ENCODE measurements around the gene P4HB. TPM values are rescaled to one million over a fixed set of nuclear protein-coding genes. Genes with fewer than 3 reads are reported as not detected.

Gene P4HB
- total RNA-seq, 1 donor from 2014 or later: 248 TPM

DNA sequence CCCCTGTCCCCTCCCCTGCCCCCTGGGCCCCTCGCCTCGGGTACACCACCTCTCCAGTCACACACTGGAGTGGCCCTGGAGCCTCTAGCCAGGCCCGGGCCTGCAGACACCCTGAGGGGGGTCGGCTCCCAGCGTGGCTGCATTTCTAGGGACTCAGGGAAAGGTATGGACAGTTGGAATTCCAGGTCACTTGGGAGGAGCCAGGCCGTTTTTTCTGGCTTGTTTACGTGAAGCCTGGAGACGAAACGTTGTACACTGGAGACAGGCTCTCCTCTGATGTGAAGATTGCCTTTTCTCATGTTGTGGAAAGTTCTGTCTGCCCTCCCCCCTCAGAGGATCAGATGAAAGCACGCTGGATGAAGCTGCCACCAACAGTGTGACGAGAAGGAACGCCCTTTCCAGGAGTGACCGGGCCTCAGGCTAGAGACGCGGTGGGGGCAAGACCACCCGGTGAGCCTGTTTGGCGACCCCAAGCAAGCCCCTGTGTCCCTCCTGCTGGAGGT lies 21.5 kb downstream of the P4HB start:
- DNase-seq (ENCODE audit: low spot score) (no peak), ATAC-seq (no peak)
- intact Hi-C loops (cut with DNase I): no loop called here

DNA sequence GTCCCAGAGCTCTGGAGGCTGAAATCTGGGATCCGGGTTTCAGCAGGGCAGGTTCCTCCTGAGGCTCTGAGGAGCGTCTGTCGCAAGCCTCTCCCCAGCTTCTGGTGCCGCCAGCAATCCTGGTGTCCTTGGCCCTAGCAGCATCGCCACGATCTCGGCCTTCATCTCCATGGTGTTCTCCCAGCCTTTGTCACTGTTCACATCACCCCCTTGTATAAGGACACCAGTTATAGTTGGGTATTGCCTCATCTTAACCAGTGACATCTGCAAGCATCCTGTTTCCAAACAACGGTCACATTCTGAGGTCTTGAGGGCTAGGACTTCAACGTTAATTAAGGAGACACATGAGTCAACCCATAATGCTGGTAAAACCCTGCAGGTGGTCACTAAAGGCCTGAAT lies 22.7 kb downstream of the P4HB start:
- DNase-seq (ENCODE audit: low spot score): no peak
- no peak for ATAC-seq
- intact Hi-C loops (cut with DNase I): no loop called here

DNA sequence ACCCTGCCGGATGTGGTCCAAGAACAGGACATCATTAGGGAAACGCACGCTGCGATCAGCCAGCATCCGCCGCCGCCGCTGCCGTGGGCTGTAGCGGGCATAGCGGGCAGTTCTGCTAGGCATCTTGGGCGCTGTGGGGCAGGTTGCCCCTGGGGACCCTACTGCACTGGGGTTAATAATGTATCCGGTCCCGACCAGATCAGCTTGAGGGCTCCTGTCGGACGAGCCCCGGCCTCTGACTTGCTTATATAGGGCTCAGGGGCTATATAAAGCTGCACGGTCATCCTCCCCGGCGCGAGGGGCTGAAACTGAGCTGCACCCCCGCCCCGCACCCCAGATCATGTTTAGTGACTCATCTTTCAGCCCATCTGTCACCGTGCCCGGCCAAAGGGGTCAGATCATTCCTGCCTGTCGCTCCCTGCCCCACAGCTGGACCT lies 25.5 kb downstream of the P4HB start, which contains the start of gene PPP1R27:
TSS of gene PPP1R27 (minus strand) at position 220 of the 437 bp plus-strand sequence. CDS start at position 123, 97 bp downstream.
- ATAC-seq (no peak), DNase-seq (ENCODE audit: low spot score) (no peak)
- intact Hi-C loops (cut with DNase I): no loop called here

DNA sequence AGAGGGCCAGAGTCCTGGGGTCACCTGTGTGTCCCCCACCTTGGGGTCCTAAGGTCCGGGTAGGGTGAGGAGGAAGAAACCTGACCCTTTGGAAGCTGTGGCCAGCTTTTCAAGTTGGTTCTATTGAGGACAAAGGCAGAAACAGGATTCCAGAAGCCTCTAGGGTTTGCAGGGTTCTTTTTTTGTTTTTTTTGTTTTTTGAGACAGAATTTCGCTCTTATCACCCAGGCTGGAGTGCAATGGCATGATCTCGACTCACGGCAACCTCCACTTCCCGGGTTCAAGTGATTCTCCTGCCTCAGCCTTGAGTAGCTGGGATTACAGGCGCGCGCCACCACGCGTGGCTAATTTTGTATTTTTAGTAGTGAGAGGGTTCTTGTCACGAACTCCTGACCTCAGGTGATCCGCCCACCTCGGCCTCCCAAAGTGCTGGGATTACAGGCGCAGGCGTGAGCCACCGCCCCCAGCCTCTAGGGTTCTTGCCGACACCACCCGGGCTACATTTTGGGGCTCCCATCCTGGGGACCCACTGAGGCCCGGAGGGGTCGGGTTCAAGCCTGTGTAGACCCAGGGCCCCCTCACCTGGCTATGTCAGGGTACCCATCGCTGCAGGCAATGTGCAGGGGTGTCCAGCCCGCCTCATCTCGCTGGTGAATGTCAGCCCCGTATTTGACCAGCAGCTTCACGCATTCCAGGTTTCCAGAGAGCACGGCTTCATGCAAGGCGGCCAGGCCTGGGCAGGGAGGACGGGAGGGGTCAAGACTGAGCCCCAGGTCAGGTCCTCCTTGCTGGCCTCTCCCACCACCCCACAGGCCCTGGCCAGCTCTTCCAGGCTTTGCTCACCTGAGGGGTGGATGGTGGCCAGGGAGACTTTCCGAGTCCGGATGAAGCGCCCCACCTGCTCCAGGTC lies 26.2 kb downstream of the P4HB start:
- DNase-seq (ENCODE audit: low spot score): no peak
- no peak for ATAC-seq
- intact Hi-C loops (cut with DNase I): no loop called here

DNA sequence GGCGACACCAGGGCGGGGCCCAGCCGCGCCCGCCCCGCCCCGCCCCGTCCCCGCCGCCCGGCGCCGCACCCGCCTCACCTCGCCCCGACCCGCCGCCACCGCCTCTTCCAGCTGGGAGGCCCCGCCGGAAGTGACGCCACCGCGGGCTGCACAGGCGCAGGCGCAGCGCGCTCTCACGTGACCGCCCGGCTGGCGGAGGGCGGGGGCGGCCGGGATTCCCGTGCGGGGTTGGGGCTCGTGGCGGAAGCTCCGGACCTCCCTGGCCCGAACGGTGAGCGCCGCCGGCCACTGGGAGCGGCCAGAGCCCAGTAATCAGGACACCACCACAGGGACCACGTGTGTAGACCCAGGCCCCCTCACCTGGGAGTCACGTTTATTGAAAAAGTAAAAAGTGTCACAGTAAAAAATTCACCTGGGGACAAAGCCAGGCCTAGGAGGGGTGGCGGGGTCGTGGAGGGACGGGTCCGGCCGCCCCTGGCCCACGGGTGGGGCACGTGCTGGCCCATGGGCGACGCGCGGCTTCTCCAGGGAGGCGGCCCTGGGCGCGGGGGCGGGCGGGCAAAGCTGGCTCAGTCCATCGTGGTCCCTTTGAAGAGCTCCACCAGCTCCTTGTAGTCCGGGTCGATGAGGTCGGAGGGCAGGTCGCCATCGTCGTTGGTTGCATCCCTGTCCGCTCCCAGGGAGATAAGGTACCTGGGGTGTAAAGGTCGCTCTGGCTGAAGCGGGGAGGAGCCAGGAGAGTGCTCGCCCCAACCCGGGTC lies 27.0 kb downstream of the P4HB start, which contains the start of gene MCRIP1:
TSS of gene MCRIP1 (minus strand) at position 132 of the 761 bp plus-strand sequence. CDS start 8,785 bp downstream, outside the sequence.
- peak; percentile 98 for DNase-seq (ENCODE audit: low spot score)
- intact Hi-C loops (cut with DNase I): no loop called here
- peak; percentile 93 for ATAC-seq

DNA sequence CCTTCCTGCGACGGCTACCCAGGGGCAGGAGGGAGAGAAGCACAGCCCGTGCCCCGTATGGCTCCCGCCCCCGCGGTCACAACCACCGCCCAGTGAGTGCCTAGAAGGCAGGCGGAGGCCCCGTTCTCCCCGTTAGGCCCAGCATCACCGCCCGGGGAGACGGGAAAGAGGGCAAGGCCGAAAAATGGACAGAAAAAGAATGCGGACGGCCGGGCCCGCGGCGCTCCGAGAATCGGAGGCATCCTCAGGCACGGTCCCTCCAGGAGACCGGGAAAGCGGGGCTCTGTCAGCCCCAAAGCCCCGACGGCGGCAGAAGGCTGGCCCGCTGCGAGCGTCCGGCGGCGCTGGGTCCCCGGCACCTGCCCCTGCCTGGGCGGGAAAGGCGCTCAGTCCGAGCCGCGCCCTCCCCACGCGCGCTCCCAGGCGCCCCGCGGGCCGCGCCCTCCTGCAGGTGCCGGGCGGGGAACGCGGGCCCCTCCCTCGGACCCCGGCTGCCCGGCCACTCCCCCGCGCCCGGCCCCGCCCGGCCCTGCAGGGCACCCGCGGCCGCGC lies 27.7 kb downstream of the P4HB start:
- intact Hi-C loops (cut with DNase I): no loop called here
- DNase-seq (ENCODE audit: low spot score) (no peak), ATAC-seq (peak; percentile 39)

DNA sequence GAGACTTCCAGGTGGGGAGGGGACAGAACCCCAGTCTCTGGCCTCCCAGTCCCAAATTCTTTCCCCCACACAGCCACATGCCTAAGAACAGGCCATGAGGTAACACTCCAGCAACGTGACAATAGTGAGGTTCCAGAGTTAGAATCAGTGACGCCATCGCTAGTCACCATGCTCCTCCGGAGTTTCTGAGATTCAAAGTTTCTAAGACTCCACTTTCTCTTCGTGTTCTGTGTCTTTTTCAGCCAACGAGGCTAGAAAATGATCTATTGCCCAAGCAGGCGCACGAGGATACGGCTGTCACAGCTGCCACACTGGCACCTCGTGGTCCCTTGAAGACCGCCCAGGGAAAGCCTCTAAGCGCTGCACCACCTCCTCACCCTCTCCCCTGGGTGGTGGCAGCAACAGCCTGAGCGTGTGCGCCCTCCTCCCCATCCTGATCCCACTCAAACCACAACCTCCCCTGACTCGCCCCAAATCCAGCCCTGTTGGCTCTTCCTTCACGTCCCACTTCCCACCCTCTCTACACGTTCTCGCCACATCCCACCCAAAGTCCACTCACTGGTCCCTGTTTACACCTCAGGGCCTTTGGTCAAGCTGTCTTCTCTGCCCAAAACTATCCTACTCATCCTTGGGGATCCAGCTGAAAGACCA lies 28.3 kb downstream of the P4HB start:
- intact Hi-C loops (cut with DNase I): no loop called here
- DNase-seq (ENCODE audit: low spot score) (no peak), ATAC-seq (peak; percentile 37)

DNA sequence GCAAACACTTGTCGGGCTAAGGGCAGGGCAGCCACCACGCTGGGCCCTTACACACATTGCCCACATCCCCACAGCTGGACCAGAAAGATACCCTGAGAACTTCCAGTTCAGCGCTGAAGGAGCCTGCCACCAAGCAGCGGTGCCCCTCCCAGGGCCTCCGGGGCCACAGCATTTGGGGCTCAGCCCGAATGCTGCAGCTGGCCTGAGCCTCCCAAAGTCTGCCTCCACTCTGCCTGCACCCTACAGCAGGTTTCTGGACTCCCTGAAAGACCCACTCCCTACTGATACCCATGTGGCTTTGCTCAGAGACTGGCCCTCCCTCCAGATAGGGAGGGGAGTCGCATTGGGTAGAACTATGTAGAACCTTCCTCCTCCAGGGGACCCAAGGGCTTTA lies 28.8 kb downstream of the P4HB start:
- no peak for ATAC-seq
- DNase-seq (ENCODE audit: low spot score): no peak
- intact Hi-C loops (cut with DNase I): no loop called here

DNA sequence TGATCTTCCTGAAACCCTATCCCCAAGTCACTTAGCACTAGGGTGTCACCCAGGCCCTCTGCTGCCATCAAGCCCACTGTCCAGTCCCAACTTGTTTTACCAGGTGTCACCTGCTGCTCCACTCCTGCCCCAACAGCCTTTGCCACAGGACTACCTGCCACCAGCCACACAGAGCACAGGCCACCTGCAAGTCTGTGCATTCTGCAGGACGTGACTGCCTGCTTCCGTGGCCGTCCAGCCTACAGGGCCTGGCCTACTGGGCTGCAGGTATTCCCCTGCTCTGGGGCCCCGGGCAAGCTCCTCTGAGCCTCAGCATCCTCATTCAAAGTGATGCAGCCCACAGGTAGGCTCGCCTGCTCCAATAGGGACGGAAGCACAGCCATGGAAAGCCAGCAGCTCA lies 30.5 kb downstream of the P4HB start:
- ATAC-seq (no peak), DNase-seq (ENCODE audit: low spot score) (no peak)
- intact Hi-C loops (cut with DNase I): no loop called here

DNA sequence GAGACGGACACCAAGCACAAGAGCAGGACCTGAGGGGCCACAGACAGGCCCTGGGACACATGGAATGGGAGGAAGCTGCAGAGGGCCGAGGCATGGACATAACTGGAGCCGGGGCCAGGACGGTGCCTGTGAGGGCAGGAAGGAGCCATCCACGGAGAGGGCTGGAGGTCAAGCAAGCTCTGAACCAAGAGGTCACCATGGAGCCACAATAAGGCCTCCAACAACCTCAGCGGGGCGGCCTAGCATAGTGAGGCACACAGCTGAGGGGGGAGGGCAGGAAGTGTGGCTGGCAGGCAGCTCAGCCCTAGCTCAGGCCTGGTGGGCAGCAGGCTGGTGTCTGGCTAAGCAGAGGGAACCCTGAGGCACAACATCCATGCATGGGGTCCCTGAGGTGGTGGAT lies 31.7 kb downstream of the P4HB start:
- DNase-seq (ENCODE audit: low spot score): no peak
- no peak for ATAC-seq
- intact Hi-C loops (cut with DNase I): no loop called here

DNA sequence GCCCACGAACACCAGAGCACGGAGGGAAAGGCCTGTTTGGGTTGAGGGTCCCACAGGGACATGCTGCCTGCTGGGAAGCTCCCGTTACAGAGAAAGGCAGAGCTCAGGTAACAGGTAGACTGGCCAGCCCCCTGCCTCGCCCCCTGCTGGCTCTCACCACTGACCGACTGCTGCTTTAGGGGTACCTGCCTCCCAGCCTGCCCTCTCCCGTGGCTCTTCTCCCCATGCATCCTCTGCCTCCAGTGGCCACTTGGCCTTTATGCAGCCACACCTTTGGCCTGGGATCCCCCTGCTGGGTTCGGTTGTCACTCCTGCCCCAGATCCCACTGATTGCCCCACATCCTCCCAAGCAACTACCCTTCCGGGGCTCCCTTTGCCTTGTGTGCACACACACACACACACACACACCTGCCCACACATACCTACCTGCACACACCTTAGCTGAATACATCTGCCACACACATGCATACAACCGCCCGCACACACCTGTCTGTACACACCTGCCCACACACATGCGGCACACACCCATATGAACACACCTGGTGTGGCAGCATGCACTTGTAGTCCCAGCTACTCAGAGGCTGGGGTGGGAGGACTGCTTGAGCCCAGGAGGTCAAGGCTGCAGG lies 34.4 kb downstream of the P4HB start:
- intact Hi-C loops (cut with DNase I): no loop called here
- ATAC-seq: no peak
- no peak for DNase-seq (ENCODE audit: low spot score)

DNA sequence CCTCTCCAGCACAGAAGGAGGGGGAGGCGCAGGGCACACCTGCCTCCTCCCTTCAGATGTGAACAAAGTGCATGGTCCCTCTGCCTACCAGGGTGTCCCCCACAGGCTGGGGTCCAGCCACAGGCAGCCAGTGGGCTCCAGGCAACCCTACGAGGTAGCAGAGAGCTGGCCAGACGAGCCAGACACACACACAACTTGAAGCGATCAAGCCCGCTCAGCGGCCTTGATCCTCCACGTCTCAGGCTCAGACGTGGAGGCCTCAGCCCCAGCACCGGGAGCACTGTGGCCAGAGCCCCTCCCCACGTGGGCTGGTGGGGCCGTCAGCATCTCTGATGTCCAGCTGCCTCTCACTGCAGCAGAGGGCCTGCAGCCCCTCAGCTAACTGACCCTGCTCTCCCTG lies 35.7 kb downstream of the P4HB start:
- DNase-seq (ENCODE audit: low spot score): no peak
- no peak for ATAC-seq
- intact Hi-C loops (cut with DNase I): no loop called here

DNA sequence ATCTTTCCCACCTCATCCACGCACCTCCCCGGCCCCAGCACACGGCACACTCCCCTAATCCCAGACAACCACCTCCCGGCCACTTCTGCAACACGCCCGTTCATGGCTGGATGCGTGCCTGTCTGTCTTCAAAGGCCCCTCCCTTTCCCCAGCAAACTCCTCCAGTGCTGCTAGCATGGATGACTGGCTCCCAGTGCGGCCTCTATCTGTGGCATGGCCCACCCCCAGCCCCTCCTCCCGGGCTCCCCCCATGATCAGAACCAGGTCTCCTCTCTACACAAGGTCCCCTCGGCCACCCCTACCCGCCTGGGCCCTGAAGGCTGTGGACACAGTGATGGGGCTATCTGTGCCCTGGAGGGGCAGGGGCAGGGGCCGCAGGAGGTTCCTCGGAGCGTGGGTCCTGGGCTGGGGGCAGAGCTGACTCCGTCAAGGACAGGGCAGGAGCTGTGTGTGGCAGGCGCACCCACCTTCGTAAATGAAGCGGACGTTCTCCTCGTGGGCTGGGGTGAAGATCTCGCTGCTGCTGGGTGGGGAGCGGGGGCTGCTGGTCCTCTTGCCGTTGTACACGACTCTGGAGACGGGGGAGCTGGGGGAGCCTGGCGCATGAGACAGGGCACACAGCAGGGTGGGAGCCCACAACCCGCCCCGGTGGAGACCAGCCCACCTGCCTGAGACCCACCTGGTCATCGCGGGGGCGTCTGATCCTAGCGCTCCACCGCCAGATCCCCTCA lies 36.4 kb downstream of the P4HB start:
- DNase-seq (ENCODE audit: low spot score): no peak
- intact Hi-C loops (cut with DNase I): no loop called here
- no peak for ATAC-seq

DNA sequence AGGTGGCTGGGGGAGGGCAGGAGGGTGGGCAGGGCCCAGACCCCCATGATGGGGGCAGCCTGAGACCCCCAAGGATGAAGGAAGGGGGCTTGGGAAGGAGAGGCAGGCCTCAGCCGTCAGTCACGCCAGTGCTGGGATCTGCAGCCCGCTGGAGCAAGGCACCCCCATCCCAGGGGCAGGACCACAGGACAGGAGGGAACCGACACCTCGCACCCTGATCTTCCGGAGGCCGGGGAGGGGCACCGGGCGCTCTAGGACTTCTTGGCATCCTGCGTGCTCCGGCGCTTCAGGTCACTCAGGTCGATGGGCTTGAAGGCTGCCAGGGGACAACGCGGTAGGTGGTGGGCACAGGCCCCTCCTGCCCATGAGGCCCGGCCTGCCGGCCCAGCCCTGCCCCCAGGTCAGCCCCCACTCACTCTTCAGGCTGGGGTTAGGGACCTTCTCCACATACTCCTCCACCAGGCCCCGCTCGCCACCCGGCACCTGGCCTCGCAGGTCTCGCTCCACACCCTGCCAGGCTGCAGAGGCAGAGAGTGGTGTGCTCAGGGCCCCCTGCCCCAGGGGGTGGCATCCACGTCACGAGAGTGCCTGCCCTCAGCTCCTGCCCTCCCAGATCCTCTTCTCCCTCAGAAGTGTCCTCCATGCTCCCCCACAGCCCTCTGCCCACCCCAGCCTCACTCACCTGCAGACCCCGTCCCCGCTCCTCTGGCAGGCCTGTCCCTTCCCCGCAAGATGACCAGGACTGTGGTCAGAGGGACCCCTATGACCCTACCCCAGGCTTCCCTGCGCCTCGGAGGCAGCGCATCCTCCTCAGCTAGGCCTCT lies 37.1 kb downstream of the P4HB start:
- no peak for ATAC-seq
- DNase-seq (ENCODE audit: low spot score): no peak
- intact Hi-C loops (cut with DNase I): no loop called here

DNA sequence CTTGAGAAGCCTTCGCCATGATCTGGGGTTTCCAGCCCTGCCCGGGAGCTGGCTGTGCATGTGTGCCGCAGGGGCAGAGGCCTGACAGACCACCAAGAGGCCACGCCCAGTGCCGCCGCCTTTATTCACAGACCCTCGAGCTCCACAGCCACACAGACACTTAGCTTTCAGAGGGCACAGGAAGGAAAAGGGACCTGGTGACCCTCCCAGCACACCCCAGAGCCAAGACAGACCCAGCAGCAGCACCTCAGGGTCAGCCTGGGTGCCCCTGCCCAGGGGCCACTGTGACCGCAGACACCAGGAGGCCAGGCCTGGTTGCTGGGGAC lies 38.1 kb downstream of the P4HB start:
- intact Hi-C loops (cut with DNase I): no loop called here
- DNase-seq (ENCODE audit: low spot score) (no peak), ATAC-seq (no peak)

DNA sequence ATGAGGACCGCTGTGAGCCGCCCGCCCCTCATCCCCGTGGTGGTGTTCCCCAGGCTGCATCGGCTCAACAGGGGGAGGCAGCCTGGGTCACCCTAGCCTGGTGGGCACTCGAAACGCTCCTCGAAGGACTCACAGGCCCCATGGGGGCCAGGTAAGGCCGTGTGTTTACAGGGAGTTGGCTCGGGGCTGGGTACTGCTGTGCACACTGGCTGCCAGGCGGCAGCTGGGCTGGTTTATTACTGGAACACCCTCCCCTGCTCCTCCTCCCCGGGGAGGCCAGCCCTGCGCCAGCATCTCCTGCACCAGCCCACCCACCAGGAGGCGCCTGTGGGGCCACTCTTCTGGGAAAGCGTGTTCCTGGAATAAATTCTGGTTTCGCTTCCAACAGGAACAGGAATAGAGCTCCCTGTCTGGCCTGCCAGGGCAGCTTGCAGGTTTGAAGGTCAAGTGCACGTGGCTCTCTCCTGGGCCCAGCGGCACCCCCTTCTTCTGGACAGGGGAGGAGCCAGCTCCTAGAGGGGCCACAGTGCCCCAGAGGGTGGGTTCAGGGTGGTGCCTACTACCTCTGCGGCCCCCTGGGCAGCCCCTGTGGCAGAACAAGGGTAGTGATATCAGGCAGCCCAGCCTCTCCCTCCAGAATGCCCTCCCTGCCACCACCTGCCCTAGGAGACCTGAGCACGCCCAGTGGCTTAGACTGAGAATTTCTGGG lies 38.6 kb downstream of the P4HB start:
- intact Hi-C loops (cut with DNase I): no loop called here

DNA sequence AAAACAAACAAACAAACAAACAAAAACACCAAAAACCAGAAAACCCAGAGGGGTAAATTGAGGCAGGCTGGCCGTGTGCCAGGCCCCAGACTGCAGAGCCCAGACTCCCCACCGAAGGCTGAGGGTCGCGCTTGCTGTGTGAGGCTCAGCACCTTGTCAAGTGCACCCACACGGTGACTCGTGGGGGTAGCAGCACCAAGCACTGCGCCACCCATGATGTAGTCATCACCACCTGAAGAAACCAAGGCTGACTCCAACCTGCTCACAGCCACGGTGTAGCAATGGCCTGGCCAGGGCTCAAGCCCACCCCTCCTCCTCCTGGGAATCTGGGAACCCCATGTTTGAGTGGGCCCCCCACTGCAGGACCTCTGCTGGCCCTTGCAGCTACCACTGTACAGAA lies 39.2 kb downstream of the P4HB start:
- DNase-seq (ENCODE audit: low spot score) (no peak), ATAC-seq (peak; percentile 18)
- intact Hi-C loops (cut with DNase I): no loop called here

More for the DNA sequence above, 38.6 kb downstream of the P4HB start:
- ATAC-seq (peak; percentile 83), DNase-seq (ENCODE audit: low spot score) (peak; percentile 78)
